Mucosa of descending colon (tissue), 3 donors: Measurements from ENCODE around the gene PRR35. TPM values are rescaled to one million over a fixed set of nuclear protein-coding genes. Genes with fewer than 3 reads are reported as not detected.

Experiments
- ATAC-seq: fragments of 200-7000 bp; cut with Tn5 transposase; one replicate; pipeline ENCODE4 v1.9.1; 2020; ENCODE audit warnings: mild to moderate bottlenecking, moderate library complexity
- DNase-seq, 3 donors: peaks; one replicate each; pipeline ENCODE4 v3.0.0-alpha.2; 2020
- H3K36me3 ChIP-seq: fragments of 200-600 bp; one replicate; pipeline ENCODE4 v1.8.0; 2021; ENCODE audit warnings: low read depth, mild to moderate bottlenecking
- H3K4me1 ChIP-seq: fragments of 200-600 bp; one replicate; pipeline ENCODE4 v1.8.0; 2021; ENCODE audit warnings: low read depth, mild to moderate bottlenecking
- H3K4me3 ChIP-seq: fragments of 200-600 bp; one replicate; pipeline ENCODE4 v1.8.0; 2021; ENCODE audit warnings: mild to moderate bottlenecking
- H3K9me3 ChIP-seq: fragments of 200-600 bp; one replicate; pipeline ENCODE4 v1.8.0; 2021; ENCODE audit warnings: mild to moderate bottlenecking
- intact Hi-C, 2 donors: fragments of 100-400 bp; cut with DNase I in 1 of 2; cut with micrococcal nuclease in 1 of 2; formaldehyde crosslinking; loops; one replicate each; pipeline versions ENCODE4 v1.11.0 to v1.11.1; 2022; cut with DNase I, micrococcal nuclease
- total RNA-seq, 3 donors: library from RNA; stranded (reverse); fragmentation: NEBNext Ultra II Directional in 2 of 3; extraction: Animal tissue kit (Norgen Biotek cat#: 25700) in 2 of 3; gene quantifications; one replicate each; pipeline versions ENCODE4 v1.2.1 to v1.2.4, GENCODE V29; 2021 to 2023
- TF ChIP-seq, protein P1 (sequence below): fragments of 200-600 bp; IDR thresholded peaks from one replicate; pipeline ENCODE4 v1.8.0; 2022; ENCODE audit warnings: antibody characterized with exemption, mild to moderate bottlenecking
- donor health status: DM: no; HTN: no; CAD: no; lungs with moderate emphysema.
- donor health status: DM: no; HTN: no; CAD: no.
- donor health status: DM: no; HTN: yes; CAD: no.

Gene PRR35
- total RNA-seq, 3 donors from 2014 or later, result not detected

DNA sequence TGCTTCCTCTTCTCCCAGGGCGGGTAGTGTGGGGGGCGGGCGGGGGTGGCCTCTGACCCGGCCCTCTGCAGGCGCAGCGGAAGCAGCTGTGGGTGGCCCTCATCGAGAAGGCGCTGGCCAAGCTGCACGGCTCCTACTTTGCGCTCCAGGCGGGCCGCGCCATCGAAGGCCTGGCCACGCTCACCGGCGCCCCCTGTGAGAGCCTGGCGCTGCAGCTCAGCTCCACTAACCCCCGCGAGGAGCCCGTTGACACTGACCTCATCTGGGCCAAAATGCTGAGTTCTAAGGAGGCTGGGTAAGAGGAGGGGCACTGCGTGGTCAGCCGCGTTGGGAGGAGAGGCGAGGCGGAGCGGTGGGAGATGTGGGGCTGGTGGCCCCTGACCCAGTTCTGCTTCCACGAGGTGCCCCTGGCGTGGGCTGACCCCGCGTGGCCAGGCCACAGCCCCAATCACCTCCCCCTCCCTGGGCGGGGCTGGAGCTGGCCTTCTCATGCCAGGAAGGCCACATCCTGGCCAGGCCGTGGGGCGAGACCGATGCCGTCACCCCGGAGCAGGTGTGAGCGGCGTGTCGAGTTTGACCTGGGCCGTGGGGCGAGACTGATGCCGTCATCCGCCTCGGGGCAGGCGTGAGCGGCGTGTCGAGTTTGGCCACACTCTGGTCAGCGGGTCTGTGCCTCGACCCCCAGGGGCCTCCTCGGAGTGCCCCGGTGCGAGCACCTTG lies 10.5 kb upstream of the PRR35 start:
- ATAC-seq, result no peak
- H3K36me3 ChIP-seq, result no peaks in the 10 kb centered on the region
- no peaks in the 10 kb centered on the region for H3K9me3 ChIP-seq
- intact Hi-C loops, result no loop called here
- H3K4me3 ChIP-seq, result no peak overlapping the region
- H3K4me1 ChIP-seq, result no peaks in the 10 kb centered on the region
- TF ChIP-seq, protein P1, sequence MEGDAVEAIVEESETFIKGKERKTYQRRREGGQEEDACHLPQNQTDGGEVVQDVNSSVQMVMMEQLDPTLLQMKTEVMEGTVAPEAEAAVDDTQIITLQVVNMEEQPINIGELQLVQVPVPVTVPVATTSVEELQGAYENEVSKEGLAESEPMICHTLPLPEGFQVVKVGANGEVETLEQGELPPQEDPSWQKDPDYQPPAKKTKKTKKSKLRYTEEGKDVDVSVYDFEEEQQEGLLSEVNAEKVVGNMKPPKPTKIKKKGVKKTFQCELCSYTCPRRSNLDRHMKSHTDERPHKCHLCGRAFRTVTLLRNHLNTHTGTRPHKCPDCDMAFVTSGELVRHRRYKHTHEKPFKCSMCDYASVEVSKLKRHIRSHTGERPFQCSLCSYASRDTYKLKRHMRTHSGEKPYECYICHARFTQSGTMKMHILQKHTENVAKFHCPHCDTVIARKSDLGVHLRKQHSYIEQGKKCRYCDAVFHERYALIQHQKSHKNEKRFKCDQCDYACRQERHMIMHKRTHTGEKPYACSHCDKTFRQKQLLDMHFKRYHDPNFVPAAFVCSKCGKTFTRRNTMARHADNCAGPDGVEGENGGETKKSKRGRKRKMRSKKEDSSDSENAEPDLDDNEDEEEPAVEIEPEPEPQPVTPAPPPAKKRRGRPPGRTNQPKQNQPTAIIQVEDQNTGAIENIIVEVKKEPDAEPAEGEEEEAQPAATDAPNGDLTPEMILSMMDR, result no peak
- no peak for DNase-seq

DNA sequence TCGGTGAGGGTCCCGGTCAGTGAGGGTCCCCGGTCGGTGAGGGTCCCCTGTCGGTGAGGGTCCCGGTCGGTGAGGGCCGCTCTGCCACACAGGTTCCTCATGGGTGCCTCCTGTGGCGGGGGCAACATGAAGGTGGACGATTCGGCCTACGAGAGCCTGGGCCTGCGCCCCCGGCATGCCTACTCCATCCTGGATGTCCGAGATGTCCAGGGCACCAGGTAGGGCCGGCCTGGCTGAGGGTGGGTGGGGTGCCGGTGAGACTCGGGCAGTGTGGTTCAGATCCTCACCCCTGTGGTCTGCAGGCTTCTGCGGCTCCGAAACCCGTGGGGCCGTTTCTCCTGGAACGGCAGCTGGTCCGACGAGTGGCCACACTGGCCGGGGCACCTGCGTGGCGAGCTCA lies 9.0 kb upstream of the PRR35 start:
- Histone ChIP-seq H3K4me3 (no peak overlapping the region), H3K9me3 (no peaks in the 10 kb centered on the region), H3K4me1 (no peaks in the 10 kb centered on the region), H3K36me3 (no peaks in the 10 kb centered on the region)
- intact Hi-C loops, result no loop called here
- ATAC-seq (no peak), DNase-seq (no peak)
- TF ChIP-seq, protein P1, result no peak

DNA sequence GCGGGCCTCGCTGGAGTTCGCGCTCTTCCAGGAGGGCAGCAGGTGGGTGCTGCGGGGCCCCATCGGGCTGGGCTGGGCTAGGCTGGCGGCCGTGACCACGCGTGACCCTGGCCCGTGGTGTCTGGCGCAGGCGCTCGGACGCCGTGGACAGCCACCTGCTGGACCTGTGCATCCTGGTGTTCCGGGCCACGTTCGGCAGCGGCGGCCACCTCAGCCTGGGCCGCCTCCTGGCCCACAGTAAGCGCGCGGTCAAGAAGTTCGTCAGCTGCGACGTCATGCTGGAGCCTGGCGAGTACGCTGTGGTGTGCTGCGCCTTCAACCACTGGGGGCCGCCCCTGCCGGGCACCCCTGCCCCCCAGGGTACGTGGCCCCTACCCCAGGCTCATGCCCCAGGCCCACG lies 8.0 kb upstream of the PRR35 start:
- H3K36me3 ChIP-seq, result no peaks in the 10 kb centered on the region
- intact Hi-C loops, result no loop called here

DNA sequence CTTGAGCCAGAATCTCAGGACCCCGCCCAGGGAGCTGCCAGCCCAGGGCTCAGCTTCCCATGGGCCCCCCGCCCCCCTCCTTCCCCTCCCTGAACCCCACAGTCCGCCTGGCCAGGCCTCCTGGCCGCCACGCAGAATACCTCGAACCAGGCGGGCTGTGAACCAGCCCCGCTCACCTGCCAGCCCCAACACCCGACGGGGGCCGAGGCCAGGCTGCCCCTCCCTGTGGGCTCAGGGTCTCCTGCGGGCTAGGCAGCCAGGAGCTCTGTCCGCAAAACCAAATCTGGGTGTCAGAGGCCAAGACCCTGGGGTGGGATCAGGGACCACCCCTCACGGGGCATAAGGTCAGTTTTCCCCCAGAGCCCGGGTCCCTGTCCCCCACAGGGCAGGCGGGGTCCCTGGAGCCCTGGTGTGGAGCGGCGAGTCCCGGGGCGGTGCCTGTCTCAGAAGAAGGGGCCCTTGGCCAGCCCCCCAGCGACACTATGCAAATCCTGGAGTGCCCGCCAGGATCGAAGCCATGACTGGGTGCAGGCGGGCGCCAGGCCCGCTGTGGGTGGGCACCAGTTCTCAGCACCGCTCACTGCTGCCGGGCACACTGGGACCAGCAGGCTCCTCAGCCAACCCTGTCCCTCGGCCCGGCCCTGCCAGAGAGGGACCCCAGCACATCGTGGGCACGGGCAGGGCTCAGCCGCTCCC lies 6.4 kb upstream of the PRR35 start:
- H3K4me3 ChIP-seq, result no peak overlapping the region
- no peak for DNase-seq
- H3K4me1 ChIP-seq, result no peaks in the 10 kb centered on the region
- H3K9me3 ChIP-seq, result no peaks in the 10 kb centered on the region
- TF ChIP-seq, protein P1, result no peak
- no peaks in the 10 kb centered on the region for H3K36me3 ChIP-seq
- intact Hi-C loops, result no loop called here
- ATAC-seq, result no peak

More for the DNA sequence above, 8.0 kb upstream of the PRR35 start:
- DNase-seq (no peak), ATAC-seq (no peak)
- Histone ChIP-seq H3K4me3 (no peak overlapping the region), H3K4me1 (no peaks in the 10 kb centered on the region), H3K9me3 (no peaks in the 10 kb centered on the region)
- TF ChIP-seq, protein P1, result no peak

DNA sequence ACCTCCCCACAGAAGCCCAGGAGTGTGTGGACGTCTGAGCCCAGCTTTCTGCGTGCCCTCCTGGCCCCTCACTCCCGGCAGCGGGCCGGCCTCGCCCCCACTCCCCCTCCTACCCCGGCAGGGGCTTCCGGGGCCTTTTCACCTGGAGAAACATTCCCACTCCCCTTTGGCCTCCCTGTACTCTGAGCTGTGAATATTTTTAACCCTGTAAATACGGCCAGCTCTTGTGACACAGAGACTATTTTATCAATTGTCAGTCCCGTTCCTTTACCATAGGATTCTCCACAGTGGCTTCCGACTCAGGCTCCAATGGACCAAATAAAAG lies 5.9 kb upstream of the PRR35 start:
- Histone ChIP-seq H3K4me3 (no peak overlapping the region), H3K9me3 (no peaks in the 10 kb centered on the region), H3K4me1 (peaks cover under 1% of the 10 kb centered on the region), H3K36me3 (no peaks in the 10 kb centered on the region)
- ATAC-seq (no peak), DNase-seq (no peak)
- intact Hi-C loops, result no loop called here
- TF ChIP-seq, protein P1, result no peak
